ENCODE data around the gene USP4. TPM values are rescaled to one million over a fixed set of nuclear protein-coding genes. Genes with fewer than 3 reads are reported as not detected.

Gene USP4
- total and polyA plus RNA-seq, 2 experiments from 2014 or later: 16.9 to 20.3 TPM

GRCh38 chr3:49370585-49371290, 30.9 kb upstream of the USP4 start:
- Mint-ChIP-seq H3K4me1 (no peaks in the 10 kb centered on the region), H3K9me3 (no peaks in the 10 kb centered on the region), H3K4me3 (no peak overlapping the region), H3K27ac (no peak overlapping the region), H3K36me3 (ENCODE audit: low read depth) (peaks cover 75% of the 10 kb centered on the region), H3K27me3 (ENCODE audit: insufficient read depth, low read depth, poor library complexity) (peaks cover 2% of the 10 kb centered on the region)
- Histone ChIP-seq H3F3A (replicated peaks; ENCODE audit: low read depth) (peaks cover 9% of the 10 kb centered on the region), H3K79me2 (replicated peaks; ENCODE audit: insufficient read depth) (peaks cover 55% of the 10 kb centered on the region), H2AFZ (no peak overlapping the region), H3K27ac (ENCODE audit: low read depth) (0 out of 2 replicates have a peak overlapping the region, but pooled peaks have one; percentile 50), H3K9me2 (ENCODE audit: insufficient read depth) (no peaks in the 10 kb centered on the region), H3K4me1 (ENCODE audit: insufficient read depth) (no peaks in the 10 kb centered on the region), H3K4me2 (no peak overlapping the region), H3K36me3 (ENCODE audit: insufficient read depth) (peaks cover 33% of the 10 kb centered on the region), H3K27me3 (ENCODE audit: insufficient read depth) (no peaks in the 10 kb centered on the region), H3K4me3 (no peak overlapping the region), H4K20me1 (replicated peaks; ENCODE audit: insufficient read depth) (peaks cover 34% of the 10 kb centered on the region)
- ATAC-seq (no peak), DNase-seq (ENCODE audit: low spot score) (no peak)
- no peak for TF ChIP-seq ETS1 (IDR thresholded peaks at IDR 0.05)

- no peaks in the 10 kb centered on the region for H3K9me3 Mint-ChIP-seq
- Histone ChIP-seq H3K9me2 (ENCODE audit: insufficient read depth) (no peaks in the 10 kb centered on the region), H3F3A (replicated peaks; ENCODE audit: low read depth) (peaks cover 33% of the 10 kb centered on the region), H3K27ac (ENCODE audit: low read depth) (no peak overlapping the region), H3K36me3 (ENCODE audit: insufficient read depth) (peaks cover 31% of the 10 kb centered on the region), H3K4me2 (no peak overlapping the region), H3K27me3 (ENCODE audit: insufficient read depth) (no peaks in the 10 kb centered on the region), H4K20me1 (replicated peaks; ENCODE audit: insufficient read depth) (peaks cover 11% of the 10 kb centered on the region; the same call in 1 of the 2 replicates), H3K4me1 (ENCODE audit: insufficient read depth) (peaks cover 10% of the 10 kb centered on the region; the same call in 1 of the 2 replicates), H2AFZ (no peak overlapping the region), H3K79me2 (replicated peaks; ENCODE audit: insufficient read depth) (peaks cover 6% of the 10 kb centered on the region), H3K4me3 (no peak overlapping the region)
- H3K4me1 Mint-ChIP-seq: peaks cover 17% of the 10 kb centered on the region
- ATAC-seq (no peak), DNase-seq (ENCODE audit: low spot score) (no peak)
- peaks cover 71% of the 10 kb centered on the region for H3K36me3 Mint-ChIP-seq (ENCODE audit: low read depth)
- H3K27ac Mint-ChIP-seq: no peak overlapping the region
- no peak for TF ChIP-seq ETS1 (IDR thresholded peaks at IDR 0.05)
- no peak for TF ChIP-seq EZH2 (IDR thresholded peaks at IDR 0.05; ENCODE audit: low read depth, unreplicated experiment)
- TF ChIP-seq STAT1 (IDR thresholded peaks at IDR 0.05; ENCODE audit: unreplicated experiment): no peak
- no peak for TF ChIP-seq NANOG (IDR thresholded peaks at IDR 0.05; ENCODE audit: borderline replicate concordance)
- no peak for TF ChIP-seq ZNF462 (CRISPR knock-in tag; IDR thresholded peaks at IDR 0.05)
- TF ChIP-seq REST (IDR thresholded peaks at IDR 0.05; ENCODE audit: unreplicated experiment): no peak
- H3K4me3 Mint-ChIP-seq: no peak overlapping the region
- H3K27me3 Mint-ChIP-seq (ENCODE audit: insufficient read depth, low read depth, poor library complexity): peaks cover 5% of the 10 kb centered on the region
Observed at GRCh38 chr3:49362561-49362960, 22.7 kb upstream of the USP4 start.

Data from GM23338 (cell line).